LNCaP clone FGC (cell line): ENCODE measurements around the gene EDEM2.

Experiments used
- DNase-seq: peaks from one replicate; pipeline ENCODE4 v3.0.0-alpha.2; 2011; ENCODE audit warnings: low read depth
- H3K4me3 ChIP-seq: 2 replicates; pipeline ENCODE4 v1.5.1; 2011; ENCODE audit warnings: mild to moderate bottlenecking, low read depth, low read length, control low read depth
- CTCF ChIP-seq: IDR thresholded peaks from 2 replicates; pipeline ENCODE4 v1.5.1; 2012; ENCODE audit warnings: mild to moderate bottlenecking; ENCODE audit not compliant: control insufficient read depth, insufficient read depth; ENCODE audit errors: extremely low read depth

The EDEM2 gene

GRCh38 chr20:35133735-35134134, 13.4 kb downstream of the EDEM2 start:
- no peak for DNase-seq
- TF ChIP-seq CTCF, result no peak
- H3K4me3 ChIP-seq, result no peak overlapping the region

- no peak for TF ChIP-seq CTCF
- H3K4me3 ChIP-seq, result no peak overlapping the region
- DNase-seq, result no peak
Measured at GRCh38 chr20:35133031-35133430, 14.1 kb downstream of the EDEM2 start.

GRCh38 chr20:35131934-35132333, 15.2 kb downstream of the EDEM2 start:
- no peak for DNase-seq
- no peak for TF ChIP-seq CTCF
- H3K4me3 ChIP-seq, result no peak overlapping the region

GRCh38 chr20:35129647-35130069, 17.5 kb downstream of the EDEM2 start:
- TF ChIP-seq CTCF, result no peak
- H3K4me3 ChIP-seq, result no peak overlapping the region
- peak; percentile 37 for DNase-seq

GRCh38 chr20:35125753-35126152, 21.4 kb downstream of the EDEM2 start:
- no peak overlapping the region for H3K4me3 ChIP-seq
- no peak for DNase-seq
- TF ChIP-seq CTCF, result no peak

GRCh38 chr20:35122756-35123405, 24.3 kb downstream of the EDEM2 start:
- no peak for TF ChIP-seq CTCF
- no peak for DNase-seq
- H3K4me3 ChIP-seq, result no peak overlapping the region

GRCh38 chr20:35121186-35121585, 25.9 kb downstream of the EDEM2 start:
- no peak for TF ChIP-seq CTCF
- DNase-seq, result no peak

More at GRCh38 chr20:35121186-35121585, 25.9 kb downstream of the EDEM2 start:
- no peak overlapping the region for H3K4me3 ChIP-seq
